Common myeloid progenitor, CD34-positive (primary cell): Measurements from ENCODE around the gene CCDC138.

ENCODE experiments used
- CTCF ChIA-PET: fragments of 350-600 bp; sonication (Branson Sonifier 250); formaldehyde crosslinking; loops from one replicate; lab custom pipeline; 2021; ENCODE audit warnings: antibody characterized with exemption; lab: Charles Lee
- POLR2A ChIA-PET: fragments of 350-600 bp; sonication (Branson Sonifier 250); formaldehyde crosslinking; loops from one replicate; lab custom pipeline; 2021; ENCODE audit warnings: antibody characterized with exemption; lab: Charles Lee
- DNase-seq, 3 donors: peaks; one replicate each; pipeline versions ENCODE4 v3.0.0 to v3.0.0-alpha.2; 2013
- H3K27ac ChIP-seq, 2 experiments: 1 replicate in 1 of 2; 2 replicates in 1 of 2; pipeline ENCODE4 v1.7.0; 2013; ENCODE audit warnings: inconsistent platforms in 2 of 2, low read length in 2 of 2, mild to moderate bottlenecking in 2 of 2, low read depth in 1 of 2, moderate library complexity in 1 of 2; ENCODE audit not compliant: severe bottlenecking in 2 of 2, insufficient read depth in 1 of 2, poor library complexity in 1 of 2
- H3K27me3 ChIP-seq, 5 experiments: replicated peaks in 2 of 5; 1 replicate in 3 of 5; 2 replicates in 2 of 5; pipeline versions ENCODE4 v1.6.1 to v1.7.0; 2013; ENCODE audit warnings: low read length in 4 of 5, mild to moderate bottlenecking in 2 of 5, moderate library complexity in 2 of 5, inconsistent platforms in 1 of 5; ENCODE audit not compliant: insufficient read depth in 5 of 5, control insufficient read depth in 4 of 5
- H3K36me3 ChIP-seq, 4 experiments: 1 replicate in 2 of 4; 2 replicates in 2 of 4; pipeline versions ENCODE4 v1.6.1 to v1.7.0; 2013; ENCODE audit warnings: low read length in 3 of 4, control low read depth in 1 of 4, mild to moderate bottlenecking in 1 of 4; ENCODE audit not compliant: control insufficient read depth in 4 of 4, insufficient read depth in 4 of 4
- H3K4me1 ChIP-seq, 4 experiments: 1 replicate in 3 of 4; 2 replicates in 1 of 4; pipeline versions ENCODE4 v1.6.1 to v1.7.1; 2013; ENCODE audit warnings: low read length in 3 of 4, mild to moderate bottlenecking in 3 of 4, control low read depth in 1 of 4, inconsistent platforms in 1 of 4, moderate library complexity in 1 of 4; ENCODE audit not compliant: control insufficient read depth in 4 of 4, insufficient read depth in 4 of 4; ENCODE audit errors: control extremely low read depth in 1 of 4
- H3K4me3 ChIP-seq, 7 experiments: 1 replicate in 4 of 7; 2 replicates in 3 of 7; pipeline versions ENCODE4 v1.5.1 to v1.7.0; 2013; ENCODE audit warnings: mild to moderate bottlenecking in 7 of 7, low read length in 6 of 7, moderate library complexity in 6 of 7, inconsistent platforms in 2 of 7, low read depth in 2 of 7, control low read depth in 1 of 7; ENCODE audit not compliant: insufficient read depth in 4 of 7, control insufficient read depth in 1 of 7; ENCODE audit errors: extremely low read depth in 1 of 7
- H3K9me3 ChIP-seq, 5 experiments: 1 replicate in 4 of 5; 2 replicates in 1 of 5; pipeline versions ENCODE4 v1.6.1 to v1.7.1; 2013; ENCODE audit warnings: low read length in 4 of 5, mild to moderate bottlenecking in 2 of 5, inconsistent platforms in 1 of 5, low read depth in 1 of 5, moderate library complexity in 1 of 5; ENCODE audit not compliant: control insufficient read depth in 4 of 5, insufficient read depth in 2 of 5; ENCODE audit errors: control extremely low read depth in 1 of 5
- WGBS: methylation state at CpG from one replicate; pipeline ENCODE4 v1.1.5; 2013; ENCODE audit not compliant: insufficient coverage; 5-methylcytosine and 5-hydroxymethylcytosine counted together

Gene CCDC138

GRCh38 chr2:108905176-108905575 lies 118.6 kb downstream of the CCDC138 start:
- Histone ChIP-seq H3K9me3 (peaks cover 0 to 5% (median 0%) of the 10 kb centered on the region in 5 experiments), H3K4me1 (peaks cover 0 to 10% (median 3%) of the 10 kb centered on the region in 4 experiments), H3K36me3 (no peaks in the 10 kb centered on the region), H3K4me3 (no peak overlapping the region), H3K27me3 (no peaks in the 10 kb centered on the region), H3K27ac (no peak overlapping the region)
- DNase-seq: no peak
- WGBS: 93% methylated on average over 3 of the region's 3 CpGs
- ChIA-PET CTCF (no interaction called here), POLR2A (no interaction called here)

- CTCF ChIA-PET: no interaction called here
- 91% methylated on average over 13 of the region's 13 CpGs for WGBS
- H3K4me1 ChIP-seq: peaks cover 0 to 10% (median 3%) of the 10 kb centered on the region in 4 experiments
- POLR2A ChIA-PET: no interaction called here
- no peak overlapping the region for H3K4me3 ChIP-seq
- H3K27me3 ChIP-seq: no peaks in the 10 kb centered on the region
- no peak for DNase-seq
- peaks cover 0 to 3% (median 0%) of the 10 kb centered on the region in 5 experiments for H3K9me3 ChIP-seq
- H3K27ac ChIP-seq: no peak overlapping the region
- no peaks in the 10 kb centered on the region for H3K36me3 ChIP-seq
These were observed 119.3 kb downstream of the CCDC138 start for GRCh38 chr2:108905906-108906305.

DNA sequence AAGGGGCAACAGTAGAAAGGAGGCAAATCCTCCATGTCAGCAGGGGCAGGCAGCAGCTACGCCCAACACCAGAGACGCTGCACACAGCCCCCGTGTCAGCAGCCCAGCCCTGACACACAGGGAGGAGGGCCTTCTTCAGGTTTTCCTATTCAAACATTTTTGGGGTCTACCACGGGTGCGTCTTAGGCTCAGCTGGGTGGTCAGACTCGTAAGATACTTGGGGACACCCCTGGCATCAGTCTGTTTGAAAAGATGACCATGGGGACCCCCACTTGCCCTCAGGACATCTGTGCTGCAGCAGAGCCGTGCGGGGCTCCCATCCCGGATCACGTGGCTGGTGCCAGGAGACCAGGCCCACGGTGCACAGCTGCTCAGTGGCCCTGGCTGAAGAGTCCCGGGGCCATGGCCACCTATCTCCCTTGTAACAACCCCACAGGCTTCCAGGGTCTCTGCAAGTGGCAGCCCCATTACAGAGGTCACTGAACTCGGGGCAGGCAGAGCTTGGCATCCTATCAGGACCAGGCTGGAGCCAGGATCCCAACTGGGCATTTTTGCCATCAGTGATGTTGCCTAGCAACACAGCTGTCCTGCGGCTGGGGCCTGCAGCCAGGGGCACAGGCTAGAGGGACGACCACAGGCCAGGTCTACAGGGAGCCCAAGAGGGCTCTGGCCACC lies 120.0 kb downstream of the CCDC138 start:
- Histone ChIP-seq H3K27me3 (no peaks in the 10 kb centered on the region), H3K9me3 (peaks cover 0 to 1% (median 0%) of the 10 kb centered on the region in 5 experiments), H3K36me3 (no peaks in the 10 kb centered on the region), H3K4me3 (no peak overlapping the region), H3K27ac (no peak overlapping the region), H3K4me1 (peaks cover 0 to 10% (median 3%) of the 10 kb centered on the region in 4 experiments)
- ChIA-PET CTCF (no interaction called here), POLR2A (no interaction called here)
- WGBS: 87% methylated on average over 15 of the region's 15 CpGs
- no peak for DNase-seq

DNA sequence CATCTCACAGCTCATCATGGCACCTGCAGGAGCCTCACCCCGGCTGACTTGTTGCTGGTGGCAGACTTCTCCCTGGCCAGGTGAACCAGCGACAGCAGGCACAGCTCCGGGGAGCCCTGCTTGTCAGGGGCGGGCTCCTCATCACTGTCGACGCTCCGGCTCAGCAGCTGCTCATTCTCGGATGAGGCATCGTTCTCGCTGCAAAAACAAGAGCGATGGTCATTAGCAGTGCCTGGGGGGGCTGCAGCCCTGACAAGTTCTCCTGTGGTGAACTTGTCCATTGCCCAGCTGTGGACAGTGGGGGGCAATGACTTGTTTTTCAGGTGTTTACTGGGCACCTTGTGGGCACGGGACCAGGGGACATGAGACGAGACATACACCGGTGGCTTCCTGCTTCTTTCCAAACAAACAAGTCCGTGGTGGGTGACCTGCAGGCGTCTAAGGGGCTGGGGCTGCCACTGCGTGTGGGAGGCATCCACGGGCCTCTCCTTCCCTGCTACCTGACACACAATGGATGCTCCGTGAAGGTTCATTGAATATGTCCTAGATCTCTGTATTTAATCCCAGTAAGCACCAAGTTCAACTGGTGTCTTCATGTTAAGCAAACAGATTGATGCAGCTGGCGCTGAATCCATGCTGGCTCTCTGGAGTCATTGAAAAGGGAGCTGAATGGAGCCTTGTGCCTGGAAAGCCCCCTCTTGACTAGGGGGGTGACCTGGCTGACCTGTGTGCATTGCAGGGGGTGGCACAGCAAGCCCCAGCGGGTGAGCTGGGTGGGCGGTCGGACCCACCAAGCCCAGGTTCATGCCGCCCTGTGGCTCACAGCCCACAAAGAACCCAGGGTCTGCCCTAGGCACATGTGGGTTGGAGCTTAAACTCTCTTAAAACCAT lies 121.5 kb downstream of the CCDC138 start:
- H3K27me3 ChIP-seq: no peaks in the 10 kb centered on the region
- ChIA-PET POLR2A (no interaction called here), CTCF (no interaction called here)
- H3K9me3 ChIP-seq: no peaks in the 10 kb centered on the region
- no peak overlapping the region for H3K27ac ChIP-seq
- WGBS: 95% methylated on average over 20 of the region's 24 CpGs
- peaks cover 0 to 10% (median 3%) of the 10 kb centered on the region in 4 experiments for H3K4me1 ChIP-seq
- no peak overlapping the region for H3K4me3 ChIP-seq
- no peaks in the 10 kb centered on the region for H3K36me3 ChIP-seq
- DNase-seq: no peak

DNA sequence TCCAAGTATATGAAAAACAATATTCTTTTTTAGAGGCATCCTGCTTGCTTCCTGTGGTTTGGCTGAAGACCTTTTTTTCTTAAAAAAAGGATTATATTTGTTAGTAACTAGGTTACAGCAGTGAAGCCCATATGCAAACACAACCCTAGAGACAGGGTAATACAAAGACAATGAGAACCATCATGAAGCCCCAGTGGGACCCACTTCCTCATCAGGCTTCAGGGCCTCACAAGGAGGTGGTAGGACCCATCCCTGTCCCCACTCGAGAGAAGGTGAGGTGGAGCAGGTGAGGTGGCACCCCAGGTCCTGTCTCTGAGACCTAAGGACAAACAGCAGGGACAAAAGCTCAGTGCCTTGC lies 122.1 kb downstream of the CCDC138 start:
- peaks cover 0 to 10% (median 3%) of the 10 kb centered on the region in 4 experiments for H3K4me1 ChIP-seq
- peak in 2 of 3 donors; percentile 42 to 59 for DNase-seq
- WGBS: no CpG with 5 or more reads among the region's 1 CpG
- H3K27me3 ChIP-seq: no peaks in the 10 kb centered on the region
- H3K4me3 ChIP-seq: no peak overlapping the region
- ChIA-PET CTCF (no interaction called here), POLR2A (no interaction called here)
- H3K27ac ChIP-seq: no peak overlapping the region
- no peaks in the 10 kb centered on the region for H3K36me3 ChIP-seq
- no peaks in the 10 kb centered on the region for H3K9me3 ChIP-seq

DNA sequence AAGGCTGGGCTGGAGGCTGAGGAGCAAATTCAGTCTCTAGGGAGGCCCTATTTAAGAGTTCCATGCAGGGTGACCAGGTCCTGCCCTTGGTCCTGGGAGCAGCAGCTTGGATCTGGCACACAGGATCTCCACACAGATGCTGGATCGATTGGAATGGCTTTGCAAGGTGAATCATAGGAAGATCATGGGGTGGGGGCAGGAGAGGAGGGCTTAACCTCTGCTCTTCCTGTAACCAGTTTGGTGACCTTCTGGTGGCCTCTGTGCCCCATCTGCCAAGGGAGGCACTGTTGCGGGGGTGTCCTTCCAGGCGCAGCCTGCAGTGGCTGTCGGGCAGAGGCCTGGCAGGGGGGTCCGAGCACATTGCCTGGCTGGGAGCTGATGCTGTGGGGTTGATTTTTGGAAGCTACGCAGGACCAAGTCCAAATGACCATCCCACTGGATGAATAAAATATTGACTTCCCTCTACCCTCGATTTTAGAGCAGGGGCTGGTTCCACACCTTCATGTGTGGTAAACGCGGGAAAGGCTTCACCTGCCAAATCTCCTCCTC lies 122.8 kb downstream of the CCDC138 start:
- no peak for DNase-seq
- H3K27ac ChIP-seq: no peak overlapping the region
- H3K36me3 ChIP-seq: no peaks in the 10 kb centered on the region
- ChIA-PET CTCF (no interaction called here), POLR2A (interaction anchor here (0.5 kb wide), 1 partner anchor 27 kb away, joined by 3 read pairs; no protein-coding TSS in a partner anchor)
- 90% methylated on average over 7 of the region's 9 CpGs for WGBS
- peaks cover 0 to 10% (median 3%) of the 10 kb centered on the region in 4 experiments for H3K4me1 ChIP-seq
- no peak overlapping the region for H3K4me3 ChIP-seq
- H3K9me3 ChIP-seq: no peaks in the 10 kb centered on the region
- H3K27me3 ChIP-seq: no peaks in the 10 kb centered on the region

DNA sequence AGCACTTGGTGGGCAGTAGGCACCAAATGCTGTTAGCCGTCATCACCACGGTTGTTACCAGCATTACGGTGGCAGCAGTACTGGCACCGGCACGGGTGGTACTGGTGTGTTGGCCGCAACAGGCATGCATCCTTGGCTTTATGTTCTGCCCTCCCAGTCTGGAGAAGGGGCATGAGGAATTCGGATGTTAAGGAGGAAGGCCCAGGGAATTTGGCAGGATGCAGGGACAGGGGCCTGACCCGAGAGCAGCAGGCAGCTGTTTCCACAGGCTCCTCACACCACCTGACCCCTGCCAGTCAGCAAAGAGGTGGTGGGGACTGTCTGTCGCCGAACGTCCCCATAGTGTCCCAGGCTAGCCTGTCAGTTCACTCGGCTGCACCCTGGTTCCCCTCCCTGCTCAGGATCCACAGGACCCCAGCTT lies 123.5 kb downstream of the CCDC138 start:
- POLR2A ChIA-PET: no interaction called here
- CTCF ChIA-PET: no interaction called here
- WGBS: 99% methylated on average over 12 of the region's 12 CpGs
- Histone ChIP-seq H3K27me3 (no peaks in the 10 kb centered on the region), H3K36me3 (no peaks in the 10 kb centered on the region), H3K4me3 (no peak overlapping the region), H3K9me3 (no peaks in the 10 kb centered on the region), H3K27ac (no peak overlapping the region), H3K4me1 (peaks cover 0 to 10% (median 3%) of the 10 kb centered on the region in 4 experiments)
- no peak for DNase-seq
